Mononuclear cell (primary cell): Measurements from ENCODE around the gene EEIG2. TPM values are rescaled to one million over a fixed set of nuclear protein-coding genes. Genes with fewer than 3 reads are reported as not detected.

Experiments
- H3K27me3 ChIP-seq: 2 replicates; pipeline ENCODE4 v1.6.0; 2011; ENCODE audit warnings: low read length, control low read depth; ENCODE audit not compliant: insufficient read depth
- H3K4me1 ChIP-seq: 2 replicates; pipeline ENCODE4 v1.5.1; 2011; ENCODE audit warnings: mild to moderate bottlenecking, low read length, control low read depth; ENCODE audit not compliant: insufficient read depth
- H3K4me3 ChIP-seq: 2 replicates; pipeline ENCODE4 v1.5.1; 2011; ENCODE audit warnings: mild to moderate bottlenecking, low read length, moderate library complexity
- H3K9me3 ChIP-seq: 2 replicates; pipeline ENCODE4 v1.5.1; 2011; ENCODE audit warnings: low read depth, mild to moderate bottlenecking, control low read depth, low read length
- total RNA-seq: library from RNA; depleted of rRNA; stranded (reverse); fragments of >200 nt; gene quantifications from one replicate; pipeline ENCODE4 v1.2.3, GENCODE V29; 2012

EEIG2 gene
- total RNA-seq, 1 donor, result 22.9 TPM

GRCh38 chr1:108585313-108585712 is 25.4 kb downstream of the EEIG2 start:
- Histone ChIP-seq H3K4me1 (peaks cover 33% of the 10 kb centered on the region), H3K4me3 (no peak overlapping the region), H3K27me3 (no peaks in the 10 kb centered on the region), H3K9me3 (peaks cover 8% of the 10 kb centered on the region)

GRCh38 chr1:108590441-108590840 is 30.5 kb downstream of the EEIG2 start:
- H3K9me3 ChIP-seq, result no peaks in the 10 kb centered on the region
- H3K4me3 ChIP-seq, result no peak overlapping the region
- peaks cover 47% of the 10 kb centered on the region for H3K4me1 ChIP-seq
- H3K27me3 ChIP-seq, result no peaks in the 10 kb centered on the region

- Histone ChIP-seq H3K4me1 (peaks cover 44% of the 10 kb centered on the region), H3K9me3 (no peaks in the 10 kb centered on the region), H3K27me3 (no peaks in the 10 kb centered on the region), H3K4me3 (no peak overlapping the region)
These were observed 31.1 kb downstream of the EEIG2 start for GRCh38 chr1:108590957-108591356.

GRCh38 chr1:108591466-108591865 is 31.6 kb downstream of the EEIG2 start:
- H3K4me3 ChIP-seq, result no peak overlapping the region
- peaks cover 42% of the 10 kb centered on the region for H3K4me1 ChIP-seq
- no peaks in the 10 kb centered on the region for H3K27me3 ChIP-seq
- H3K9me3 ChIP-seq, result no peaks in the 10 kb centered on the region

- Histone ChIP-seq H3K4me3 (no peak overlapping the region), H3K9me3 (no peaks in the 10 kb centered on the region), H3K27me3 (no peaks in the 10 kb centered on the region), H3K4me1 (peaks cover 39% of the 10 kb centered on the region)
These were observed 32.3 kb downstream of the EEIG2 start for GRCh38 chr1:108592030-108592759.

GRCh38 chr1:108593448-108593847 is 33.5 kb downstream of the EEIG2 start:
- no peaks in the 10 kb centered on the region for H3K9me3 ChIP-seq
- no peaks in the 10 kb centered on the region for H3K27me3 ChIP-seq
- no peak overlapping the region for H3K4me3 ChIP-seq
- H3K4me1 ChIP-seq, result peaks cover 39% of the 10 kb centered on the region

GRCh38 chr1:108595507-108595906 is 35.6 kb downstream of the EEIG2 start:
- Histone ChIP-seq H3K27me3 (no peaks in the 10 kb centered on the region), H3K4me3 (no peak overlapping the region), H3K9me3 (no peaks in the 10 kb centered on the region), H3K4me1 (peaks cover 28% of the 10 kb centered on the region)

GRCh38 chr1:108597041-108597440 is 37.1 kb downstream of the EEIG2 start:
- no peaks in the 10 kb centered on the region for H3K27me3 ChIP-seq
- H3K9me3 ChIP-seq, result no peaks in the 10 kb centered on the region
- no peak overlapping the region for H3K4me3 ChIP-seq
- H3K4me1 ChIP-seq, result peaks cover 13% of the 10 kb centered on the region

- H3K9me3 ChIP-seq, result no peaks in the 10 kb centered on the region
- H3K4me3 ChIP-seq, result no peak overlapping the region
- no peaks in the 10 kb centered on the region for H3K4me1 ChIP-seq
- H3K27me3 ChIP-seq, result no peaks in the 10 kb centered on the region
These were observed 38.4 kb downstream of the EEIG2 start for GRCh38 chr1:108598340-108598739.

GRCh38 chr1:108600504-108600903 is 40.6 kb downstream of the EEIG2 start:
- Histone ChIP-seq H3K27me3 (no peaks in the 10 kb centered on the region), H3K9me3 (no peaks in the 10 kb centered on the region), H3K4me1 (no peaks in the 10 kb centered on the region), H3K4me3 (no peak overlapping the region)

GRCh38 chr1:108601708-108602410 is 42.0 kb downstream of the EEIG2 start:
- Histone ChIP-seq H3K4me1 (no peaks in the 10 kb centered on the region), H3K4me3 (no peak overlapping the region), H3K9me3 (no peaks in the 10 kb centered on the region), H3K27me3 (no peaks in the 10 kb centered on the region)

GRCh38 chr1:108605633-108606032 is 45.7 kb downstream of the EEIG2 start:
- H3K9me3 ChIP-seq, result no peaks in the 10 kb centered on the region
- H3K4me1 ChIP-seq, result no peaks in the 10 kb centered on the region
- no peaks in the 10 kb centered on the region for H3K27me3 ChIP-seq
- no peak overlapping the region for H3K4me3 ChIP-seq

- H3K4me1 ChIP-seq, result no peaks in the 10 kb centered on the region
- no peaks in the 10 kb centered on the region for H3K27me3 ChIP-seq
- H3K9me3 ChIP-seq, result no peaks in the 10 kb centered on the region
- H3K4me3 ChIP-seq, result no peak overlapping the region
These were observed 46.6 kb downstream of the EEIG2 start for GRCh38 chr1:108606478-108606877.

GRCh38 chr1:108609483-108610049 is 49.7 kb downstream of the EEIG2 start:
- Histone ChIP-seq H3K4me3 (no peak overlapping the region), H3K9me3 (no peaks in the 10 kb centered on the region), H3K27me3 (no peaks in the 10 kb centered on the region), H3K4me1 (no peaks in the 10 kb centered on the region)
